Measurements from ENCODE around the gene ADRM1.
A peak's percentile ranks its signal among the peaks of the same experiment; 100 is the strongest.

Gene ADRM1

GRCh38 chr20:62309198-62309944 lies 6.6 kb downstream of the ADRM1 start:
- no peak overlapping the region for H3K27ac ChIP-seq
- no peak for DNase-seq (ENCODE audit: low read depth, low spot score)

- H3K27ac ChIP-seq: no peak overlapping the region
- no peak for DNase-seq (ENCODE audit: low read depth, low spot score)
These were observed 7.4 kb downstream of the ADRM1 start for GRCh38 chr20:62309947-62310756.

- no peak for DNase-seq (ENCODE audit: low read depth, low spot score)
- H3K27ac ChIP-seq: no peak overlapping the region
These were observed 7.9 kb downstream of the ADRM1 start for GRCh38 chr20:62310757-62311121.

GRCh38 chr20:62311150-62311549 lies 8.4 kb downstream of the ADRM1 start:
- no peak overlapping the region for H3K27ac ChIP-seq
- no peak for DNase-seq (ENCODE audit: low read depth, low spot score)

GRCh38 chr20:62311832-62312661 lies 9.2 kb downstream of the ADRM1 start:
- DNase-seq (ENCODE audit: low read depth, low spot score): no peak
- H3K27ac ChIP-seq: no peak overlapping the region

GRCh38 chr20:62312662-62312977 lies 9.8 kb downstream of the ADRM1 start:
- no peak overlapping the region for H3K27ac ChIP-seq

GRCh38 chr20:62313021-62313420 lies 10.2 kb downstream of the ADRM1 start:
- no peak for DNase-seq (ENCODE audit: low read depth, low spot score)
- H3K27ac ChIP-seq: no peak overlapping the region

More at GRCh38 chr20:62312662-62312977, 9.8 kb downstream of the ADRM1 start:
- no peak for DNase-seq (ENCODE audit: low read depth, low spot score)

- no peak for DNase-seq (ENCODE audit: low read depth, low spot score)
- no peak overlapping the region for H3K27ac ChIP-seq
These were observed 10.9 kb downstream of the ADRM1 start for GRCh38 chr20:62313460-62314338.

- H3K27ac ChIP-seq: no peak overlapping the region
- DNase-seq (ENCODE audit: low read depth, low spot score): no peak
These were observed 11.5 kb downstream of the ADRM1 start for GRCh38 chr20:62314339-62314638.

- no peak overlapping the region for H3K27ac ChIP-seq
- DNase-seq (ENCODE audit: low read depth, low spot score): no peak
These were observed 12.0 kb downstream of the ADRM1 start for GRCh38 chr20:62314711-62315302.

GRCh38 chr20:62315773-62316172 lies 13.0 kb downstream of the ADRM1 start:
- DNase-seq (ENCODE audit: low read depth, low spot score): no peak

GRCh38 chr20:62316331-62317166 lies 13.8 kb downstream of the ADRM1 start:
- peak overlapping the region; percentile 11 for H3K27ac ChIP-seq
- no peak for DNase-seq (ENCODE audit: low read depth, low spot score)

More at GRCh38 chr20:62315773-62316172, 13.0 kb downstream of the ADRM1 start:
- H3K27ac ChIP-seq: no peak overlapping the region

GRCh38 chr20:62317167-62317655 lies 14.4 kb downstream of the ADRM1 start:
- H3K27ac ChIP-seq: peak overlapping the region; percentile 11
- DNase-seq (ENCODE audit: low read depth, low spot score): no peak

GRCh38 chr20:62318400-62319345 lies 15.9 kb downstream of the ADRM1 start:
- no peak overlapping the region for H3K27ac ChIP-seq
- DNase-seq (ENCODE audit: low read depth, low spot score): no peak

- H3K27ac ChIP-seq: no peak overlapping the region
- no peak for DNase-seq (ENCODE audit: low read depth, low spot score)
These were observed 16.6 kb downstream of the ADRM1 start for GRCh38 chr20:62319346-62319909.

GRCh38 chr20:62320581-62321354 lies 18.0 kb downstream of the ADRM1 start:
- H3K27ac ChIP-seq: no peak overlapping the region
- no peak for DNase-seq (ENCODE audit: low read depth, low spot score)

Measured in epithelial cell of prostate (primary cell).